GM18868 (cell line): Measurements from ENCODE around the gene COPZ2.
"Not testable (repeated sequence)": the region's sequence is repeated elsewhere in the genome, so short reads cannot be mapped to it uniquely, and the experiment has no call there.

Experiments used
- ATAC-seq: cut with Tn5 transposase; IDR thresholded peaks from one replicate; pipeline ENCODE4 v1.9.1; 2021; ENCODE audit warnings: mild to moderate bottlenecking, moderate library complexity; ENCODE audit not compliant: unreplicated experiment

COPZ2 gene

GRCh38 chr17:47988445-47988844, 49.2 kb downstream of the COPZ2 start:
- not testable (repeated sequence) for ATAC-seq

GRCh38 chr17:47987240-47987835, 50.3 kb downstream of the COPZ2 start:
- ATAC-seq = no peak

GRCh38 chr17:47986520-47986919, 51.1 kb downstream of the COPZ2 start:
- ATAC-seq = no peak

GRCh38 chr17:47983492-47984223, 53.9 kb downstream of the COPZ2 start:
- no peak for ATAC-seq

- ATAC-seq = no peak
These were observed 54.8 kb downstream of the COPZ2 start for GRCh38 chr17:47982645-47983390.

GRCh38 chr17:47982091-47982617, 55.4 kb downstream of the COPZ2 start:
- ATAC-seq = no peak

- ATAC-seq = no peak
These were observed 56.1 kb downstream of the COPZ2 start for GRCh38 chr17:47981462-47981861.

- no peak for ATAC-seq
These were observed 57.1 kb downstream of the COPZ2 start for GRCh38 chr17:47980541-47980940.

- no peak for ATAC-seq
These were observed 59.3 kb downstream of the COPZ2 start for GRCh38 chr17:47978324-47978723.
